ENCODE data around the gene BBS10. TPM values are rescaled to one million over a fixed set of nuclear protein-coding genes. Genes with fewer than 3 reads are reported as not detected.

BBS10 gene
- total RNA-seq, 1 donor from 2014 or later = 5.0 TPM

Other genes starting within 250 kb of the BBS10 start
- gene OSBPL8, start 211.4 kb upstream of the BBS10 start, total RNA-seq = 23.2 TPM